HepG2 (cell line): Measurements from ENCODE around the gene SV2B. TPM values are rescaled to one million over a fixed set of nuclear protein-coding genes. Genes with fewer than 3 reads are reported as not detected.

Source experiments
- ATAC-seq: fragments of 200-7000 bp; cut with Tn5 transposase; 3 replicates; pipeline ENCODE4 v1.9.1; 2020; ENCODE audit warnings: mild to moderate bottlenecking, moderate library complexity
- BruUV-seq: library from RNA; stranded (reverse); fragments of 400-500 nt; replicated peaks from 2 replicates; lab custom pipeline; 2021; lab: Mats Ljungman, UMichigan
- CTCF ChIA-PET: fragments of 300-600 bp; formaldehyde crosslinking; extraction: SDS; loops from one replicate; lab custom pipeline; 2021; ENCODE audit warnings: low total read pairs, inconsistent platforms, low intra/inter-chr PET ratio; lab: Yijun Ruan, JAX
- POLR2A ChIA-PET: fragments of 350-600 bp; sonication (Branson Sonifier 250); formaldehyde crosslinking; loops from one replicate; lab custom pipeline; 2020; ENCODE audit warnings: antibody characterized with exemption, inconsistent platforms; lab: Yijun Ruan, JAX
- DNase-seq: peaks from one replicate; pipeline ENCODE4 v3.0.0-alpha.2; 2015; ENCODE audit warnings: low spot score
- FAIRE-seq: peaks from 3 replicates; lab custom pipeline; 2011; peaks lifted over from hg19 to GRCh38; lab: Jason Lieb, UNC
- H2AFZ ChIP-seq: one replicate; pipeline ENCODE4 v1.6.1; 2011; ENCODE audit warnings: low read length, inconsistent platforms
- H3K27ac ChIP-seq: fragments of 300-600 bp; 3 replicates; pipeline ENCODE4 v1.8.0; 2011; ENCODE audit warnings: mixed run types, mild to moderate bottlenecking, mixed read lengths, low read length, inconsistent platforms; ENCODE audit not compliant: insufficient read depth; ENCODE audit errors: extremely low read length
- H3K27me3 ChIP-seq, 2 experiments: fragments of 200-600 bp in 1 of 2; 2 replicates in 1 of 2; 3 replicates in 1 of 2; pipeline versions ENCODE4 v1.6.0 to v1.8.0; 2011; ENCODE audit warnings: low read length in 2 of 2, mild to moderate bottlenecking in 2 of 2, moderate library complexity in 2 of 2, inconsistent platforms in 1 of 2; ENCODE audit not compliant: insufficient read depth in 2 of 2, control insufficient read depth in 1 of 2
- H3K36me3 ChIP-seq, 2 experiments: fragments of 200-600 bp in 1 of 2; replicated peaks in 1 of 2; 2 replicates in 1 of 2; 3 replicates in 1 of 2; pipeline versions ENCODE4 v1.5.1 to v1.8.0; 2011; ENCODE audit warnings: low read length in 2 of 2, inconsistent platforms in 1 of 2; ENCODE audit not compliant: insufficient read depth in 2 of 2, control insufficient read depth in 1 of 2
- H3K4me1 ChIP-seq: 2 replicates; pipeline ENCODE4 v1.5.1; 2012; ENCODE audit warnings: low read length, inconsistent platforms; ENCODE audit not compliant: insufficient read depth
- H3K4me2 ChIP-seq: 2 replicates; pipeline ENCODE4 v1.6.0; 2011; ENCODE audit warnings: low read depth, low read length, inconsistent platforms
- H3K4me3 ChIP-seq, 3 experiments: fragments of 200-600 bp in 1 of 3; sonication (generic), shearing (Covaris generic) in 1 of 3; replicated peaks in 1 of 3; 2 replicates each; pipeline ENCODE4 v1.5.1; 2011 to 2016; ENCODE audit warnings: low read length in 3 of 3, inconsistent platforms in 2 of 3, low read depth in 2 of 3, mild to moderate bottlenecking in 2 of 3, control low read depth in 1 of 3, mixed read lengths in 1 of 3; ENCODE audit not compliant: insufficient read depth in 1 of 3
- H3K79me2 ChIP-seq: one replicate; pipeline ENCODE4 v1.6.1; 2011; ENCODE audit warnings: low read length, inconsistent platforms; ENCODE audit not compliant: insufficient read depth
- H3K9ac ChIP-seq: 2 replicates; pipeline ENCODE4 v1.6.0; 2011; ENCODE audit warnings: mild to moderate bottlenecking, low read depth, low read length, inconsistent platforms; ENCODE audit not compliant: insufficient read depth
- H3K9me3 ChIP-seq: 2 replicates; pipeline ENCODE4 v1.5.1; 2012; ENCODE audit warnings: mild to moderate bottlenecking, low read length
- H4K20me1 ChIP-seq: 2 replicates; pipeline ENCODE4 v1.6.0; 2011; ENCODE audit warnings: inconsistent platforms, mild to moderate bottlenecking, low read length, moderate library complexity; ENCODE audit not compliant: insufficient read depth
- FOSL2 ChIP-seq: sonication (generic); formaldehyde crosslinking; IDR thresholded peaks from 2 replicates; pipeline ENCODE4 v1.4.0; 2020; ENCODE audit warnings: missing genetic modification reagents
- FOXC1 ChIP-seq: sonication (generic); formaldehyde crosslinking; IDR thresholded peaks from 2 replicates; pipeline ENCODE4 v1.8.0; 2022; ENCODE audit warnings: mild to moderate bottlenecking, missing genetic modification reagents, borderline replicate concordance
- HES4 ChIP-seq: sonication (generic); formaldehyde crosslinking; IDR thresholded peaks from 2 replicates; pipeline ENCODE4 v1.9.0; 2021; ENCODE audit warnings: mild to moderate bottlenecking, missing genetic modification reagents, borderline replicate concordance
- HIC2 ChIP-seq: sonication (generic); formaldehyde crosslinking; IDR thresholded peaks from 2 replicates; pipeline ENCODE4 v1.9.0; 2022; ENCODE audit warnings: low read depth, missing genetic modification reagents
- HNRNPL ChIP-seq: fragments of 200-400 bp; formaldehyde crosslinking; IDR thresholded peaks from 2 replicates; pipeline ENCODE4 v1.6.1; 2017; ENCODE audit warnings: mild to moderate bottlenecking, low read depth, low read length
- JUN ChIP-seq: sonication (generic); formaldehyde crosslinking; IDR thresholded peaks from 2 replicates; pipeline ENCODE4 v1.4.0; 2020; ENCODE audit warnings: mild to moderate bottlenecking, missing genetic modification reagents
- MAF1 ChIP-seq: sonication (generic); formaldehyde crosslinking; IDR thresholded peaks from 2 replicates; pipeline ENCODE4 v1.5.0; 2020; ENCODE audit warnings: missing genetic modification reagents, borderline replicate concordance
- MEF2D ChIP-seq: sonication (generic); formaldehyde crosslinking; IDR thresholded peaks from 2 replicates; pipeline ENCODE4 v1.5.1; 2020; ENCODE audit warnings: mild to moderate bottlenecking, missing genetic modification reagents
- MIER3 ChIP-seq: IDR thresholded peaks from 2 replicates; pipeline ENCODE4 v1.6.1; 2016; ENCODE audit warnings: missing compliant biosample characterization, borderline replicate concordance
- MXD3 ChIP-seq: IDR thresholded peaks from 2 replicates; pipeline ENCODE4 v1.6.1; 2016; ENCODE audit warnings: mild to moderate bottlenecking, missing biosample characterization, missing genetic modification reagents
- NFIC ChIP-seq: IDR thresholded peaks from 2 replicates; pipeline ENCODE4 v1.6.1; 2012; ENCODE audit warnings: mild to moderate bottlenecking, low read length, inconsistent platforms
- NONO ChIP-seq, 2 experiments: fragments of 450-650 bp in 1 of 2; sonication (generic) in 1 of 2; formaldehyde crosslinking in 1 of 2; IDR thresholded peaks in 1 of 2; conservative IDR thresholded peaks in 1 of 2; 2 replicates each; pipeline versions ENCODE4 v1.6.1 to v1.8.0; 2017 to 2022; ENCODE audit warnings: mild to moderate bottlenecking in 1 of 2, missing genetic modification reagents in 1 of 2, moderate library complexity in 1 of 2
- NR0B2 ChIP-seq: sonication (generic); formaldehyde crosslinking; IDR thresholded peaks from 2 replicates; pipeline ENCODE4 v1.4.0; 2020; ENCODE audit warnings: mild to moderate bottlenecking, missing genetic modification reagents
- ONECUT2 ChIP-seq: sonication (generic); formaldehyde crosslinking; IDR thresholded peaks from 2 replicates; pipeline ENCODE4 v1.4.0; 2020; ENCODE audit warnings: missing genetic modification reagents
- SPEN ChIP-seq: sonication (generic); formaldehyde crosslinking; IDR thresholded peaks from 2 replicates; pipeline ENCODE4 v1.5.1; 2020; ENCODE audit warnings: low read depth, mild to moderate bottlenecking, missing genetic modification reagents
- XBP1 ChIP-seq: sonication (generic); formaldehyde crosslinking; IDR thresholded peaks from 2 replicates; pipeline ENCODE4 v1.5.0; 2020; ENCODE audit warnings: missing genetic modification reagents
- ZNF556 ChIP-seq: sonication (generic); formaldehyde crosslinking; IDR thresholded peaks from 2 replicates; pipeline ENCODE4 v1.4.0; 2020; ENCODE audit warnings: mild to moderate bottlenecking, missing genetic modification reagents, borderline replicate concordance
- ZNF678 ChIP-seq: sonication (generic); formaldehyde crosslinking; IDR thresholded peaks from 2 replicates; pipeline ENCODE4 v1.4.0; 2020; ENCODE audit warnings: mild to moderate bottlenecking, missing genetic modification reagents
- ZNF782 ChIP-seq: sonication (generic); formaldehyde crosslinking; IDR thresholded peaks from 2 replicates; pipeline ENCODE4 v1.4.0; 2020; ENCODE audit warnings: missing genetic modification reagents, mild to moderate bottlenecking, borderline replicate concordance
- WGBS: methylation state at CpG from one replicate; pipeline ENCODE4 v1.1.6; 2017; ENCODE audit warnings: low lambda C conversion rate; 5-methylcytosine and 5-hydroxymethylcytosine counted together
- in situ Hi-C: cut with HindIII; loops from 2 replicates; pipeline ENCODE4 v1.10.0; 2017; ENCODE audit warnings: low pct_unique_long_range_greater_than_20kb; ENCODE audit not compliant: extremely low pct_ligation_motif_present
- intact Hi-C: fragments of 100-400 bp; cut with micrococcal nuclease; formaldehyde crosslinking; loops from one replicate; pipeline ENCODE4 v1.10.0; 2022; ENCODE audit not compliant: unreplicated experiment
- polyA plus RNA-seq, 8 experiments: library from polyadenylated mRNA; depleted of rRNA in 3 of 8; stranded (reverse) in 7 of 8; unstranded in 1 of 8; fragments of >200 nt; fragmentation: Illumina TruSeq in 4 of 8; extraction: Trizol in 4 of 8; gene quantifications; 2 replicates each; pipeline versions ENCODE4 v1.2.1 to v1.2.3, GENCODE V29; 2011 to 2016; ENCODE audit warnings: low read depth in 4 of 8, missing spikeins in 1 of 8, mixed read lengths in 1 of 8; ENCODE audit not compliant: insufficient read depth in 1 of 8
- total RNA-seq, 5 experiments: library from RNA; depleted of rRNA; stranded (reverse); fragments of >200 nt; fragmentation: Illumina TruSeq; extraction: Trizol; gene quantifications; 2 replicates each; pipeline ENCODE4 v1.2.3, GENCODE V29; 2016; ENCODE audit warnings: low read depth in 1 of 5

The SV2B gene
- total and polyA plus RNA-seq, 2 of the 13 experiments (the other 11 are each of a cell fraction or from before 2014, with no cell fraction given), result not detected

- peaks cover 0 to 11% of the 10 kb centered on the region in 2 experiments; a peak in 1 of 5 replicates for H3K27me3 ChIP-seq
These were observed 109.3 kb downstream of the SV2B start for GRCh38 chr15:91209318-91209717.

GRCh38 chr15:91209726-91210125 lies 109.7 kb downstream of the SV2B start:
- in situ Hi-C loops, result no loop called here
- no peak for FAIRE-seq
- TF ChIP-seq ZNF782, result no peak
- TF ChIP-seq ONECUT2 (CRISPR knock-in tag), result no peak
- no peak for TF ChIP-seq MEF2D (CRISPR knock-in tag)
- no peak for TF ChIP-seq HIC2 (CRISPR knock-in tag)
- TF ChIP-seq HES4, result no peak
- TF ChIP-seq FOXC1, result no peak
- no peak for TF ChIP-seq NR0B2 (CRISPR knock-in tag)
- TF ChIP-seq ZNF678, result no peak
- TF ChIP-seq FOSL2 (CRISPR knock-in tag), result no peak
- no peak for TF ChIP-seq MIER3 (CRISPR knock-in tag)
- no peak for TF ChIP-seq NFIC
- TF ChIP-seq MAF1 (CRISPR knock-in tag), result no peak
- no peak for TF ChIP-seq JUN
- TF ChIP-seq XBP1, result no peak
- TF ChIP-seq SPEN (CRISPR knock-in tag), result no peak
- TF ChIP-seq NONO (IDR thresholded peaks at IDR 0.05), result no peak
- no peak for TF ChIP-seq NONO (CRISPR knock-in tag; conservative IDR thresholded peaks at IDR 0.05)

More at GRCh38 chr15:91209318-91209717, 109.3 kb downstream of the SV2B start:
- DNase-seq, result no peak
- intact Hi-C loops (no loop called here), in situ Hi-C loops (no loop called here)
- H4K20me1 ChIP-seq, result no peaks in the 10 kb centered on the region
- 4% methylated on average over 4 of the region's 4 CpGs for WGBS
- no peak overlapping the region for H3K4me3 ChIP-seq
- no peak overlapping the region for H2AFZ ChIP-seq
- H3K4me2 ChIP-seq, result no peak overlapping the region
- no peaks in the 10 kb centered on the region for H3K36me3 ChIP-seq
- no peaks in the 10 kb centered on the region for H3K9me3 ChIP-seq
- no peak for ATAC-seq
- H3K79me2 ChIP-seq, result no peaks in the 10 kb centered on the region
- no peaks in the 10 kb centered on the region for H3K4me1 ChIP-seq
- ChIA-PET POLR2A (no interaction called here), CTCF (no interaction called here)
- no TSS peak for BruUV-seq
- no peak for TF ChIP-seq ZNF556 (CRISPR knock-in tag)
- TF ChIP-seq MXD3 (CRISPR knock-in tag), result no peak
- no peak for TF ChIP-seq HNRNPL
- H3K27ac ChIP-seq, result no peak overlapping the region
- no peak for FAIRE-seq
- no peak overlapping the region for H3K9ac ChIP-seq

More at GRCh38 chr15:91209726-91210125, 109.7 kb downstream of the SV2B start:
- no TSS peak for BruUV-seq
- Histone ChIP-seq H3K9ac (no peak overlapping the region), H3K4me2 (no peak overlapping the region), H3K27me3 (peaks cover 0 to 8% of the 10 kb centered on the region in 2 experiments; a peak in 1 of 5 replicates), H4K20me1 (no peaks in the 10 kb centered on the region), H3K4me3 (no peak overlapping the region), H3K27ac (no peak overlapping the region), H3K4me1 (no peaks in the 10 kb centered on the region), H3K9me3 (no peaks in the 10 kb centered on the region), H2AFZ (no peak overlapping the region), H3K79me2 (no peaks in the 10 kb centered on the region), H3K36me3 (no peaks in the 10 kb centered on the region)
- no peak for ATAC-seq
- POLR2A ChIA-PET, result no interaction called here
- intact Hi-C loops, result no loop called here
- WGBS, result 1% methylated on average over 3 of the region's 3 CpGs
- CTCF ChIA-PET, result no interaction called here
- DNase-seq, result no peak
